Astrocyte (in vitro differentiated cells and primary cell): Measurements from ENCODE around the gene WT1.

Source experiments
- CTCF ChIP-seq: IDR thresholded peaks from 2 replicates; pipeline ENCODE4 v1.5.1; 2011; ENCODE audit warnings: low read depth, mild to moderate bottlenecking, inconsistent platforms, low read length, moderate library complexity; ENCODE audit not compliant: insufficient read depth
- EZH2 ChIP-seq: IDR thresholded peaks from 2 replicates; pipeline ENCODE4 v1.6.1; 2012; ENCODE audit warnings: mild to moderate bottlenecking, low read length, inconsistent platforms; ENCODE audit not compliant: insufficient read depth

GRCh38 chr11:32379719-32380118 lies 55.6 kb downstream of the WT1 start:
- TF ChIP-seq CTCF (no peak), EZH2 (no peak)
